DND-41 (cell line): ENCODE measurements around the gene MT1M.
A peak's percentile ranks its signal among the peaks of the same experiment; 100 is the strongest.
"Not testable (repeated sequence)": the region's sequence is repeated elsewhere in the genome, so short reads cannot be mapped to it uniquely, and the experiment has no call there.

Experiments used
- ATAC-seq: fragments of 200-7000 bp; cut with Tn5 transposase; 3 replicates; pipeline ENCODE4 v1.9.1; 2021; ENCODE audit warnings: low read depth; ENCODE audit not compliant: insufficient read depth
- DNase-seq: peaks from one replicate; pipeline ENCODE4 v3.0.0-alpha.2; 2020
- H2AFZ ChIP-seq: 2 replicates; pipeline ENCODE4 v1.6.0; 2012; ENCODE audit warnings: low read depth, low read length
- H3K27ac ChIP-seq: 2 replicates; pipeline ENCODE4 v1.5.1; 2012; ENCODE audit warnings: low read length, inconsistent platforms
- H3K27me3 ChIP-seq: fragments of 200-600 bp; sonication (generic); 2 replicates; pipeline ENCODE4 v1.6.0; 2012; ENCODE audit warnings: low read length, mild to moderate bottlenecking, inconsistent platforms; ENCODE audit not compliant: insufficient read depth, poor library complexity
- H3K36me3 ChIP-seq: 2 replicates; pipeline ENCODE4 v1.5.1; 2012; ENCODE audit warnings: low read length, inconsistent platforms; ENCODE audit not compliant: insufficient read depth
- H3K4me1 ChIP-seq: 2 replicates; pipeline ENCODE4 v1.5.1; 2012; ENCODE audit warnings: mild to moderate bottlenecking, low read length; ENCODE audit not compliant: insufficient read depth
- H3K4me2 ChIP-seq: 2 replicates; pipeline ENCODE4 v1.6.0; 2012; ENCODE audit warnings: mild to moderate bottlenecking, moderate library complexity, low read length, inconsistent platforms; ENCODE audit not compliant: insufficient read depth
- H3K4me3 ChIP-seq, 2 experiments: fragments of 200-600 bp in 1 of 2; shearing (Covaris generic) in 1 of 2; 2 replicates each; pipeline ENCODE4 v1.5.1; 2012 to 2016; ENCODE audit warnings: inconsistent platforms in 2 of 2, low read length in 2 of 2, mild to moderate bottlenecking in 2 of 2, low read depth in 1 of 2, moderate library complexity in 1 of 2
- H3K79me2 ChIP-seq: 2 replicates; pipeline ENCODE4 v1.6.0; 2012; ENCODE audit warnings: low read length, inconsistent platforms; ENCODE audit not compliant: insufficient read depth
- H3K9ac ChIP-seq: 2 replicates; pipeline ENCODE4 v1.6.0; 2012; ENCODE audit warnings: low read depth, mild to moderate bottlenecking, inconsistent platforms, low read length, moderate library complexity
- H3K9me3 ChIP-seq: 2 replicates; pipeline ENCODE4 v1.5.1; 2012; ENCODE audit warnings: low read length, moderate library complexity, mild to moderate bottlenecking, inconsistent platforms; ENCODE audit not compliant: insufficient read depth, severe bottlenecking
- H4K20me1 ChIP-seq: 2 replicates; pipeline ENCODE4 v1.6.0; 2012; ENCODE audit warnings: low read length; ENCODE audit not compliant: insufficient read depth
- EZH2 ChIP-seq: IDR thresholded peaks from 3 replicates; pipeline ENCODE4 v1.6.1; 2012; ENCODE audit warnings: borderline replicate concordance, low read depth, mild to moderate bottlenecking, moderate library complexity, low read length, inconsistent platforms; ENCODE audit not compliant: severe bottlenecking
- TF ChIP-seq, protein P1 (sequence below): IDR thresholded peaks from 2 replicates; pipeline ENCODE4 v1.5.1; 2012; ENCODE audit warnings: borderline replicate concordance, low read length, moderate library complexity, mild to moderate bottlenecking; ENCODE audit not compliant: poor library complexity, severe bottlenecking; ENCODE audit errors: extremely low read depth

MT1M gene

DNA sequence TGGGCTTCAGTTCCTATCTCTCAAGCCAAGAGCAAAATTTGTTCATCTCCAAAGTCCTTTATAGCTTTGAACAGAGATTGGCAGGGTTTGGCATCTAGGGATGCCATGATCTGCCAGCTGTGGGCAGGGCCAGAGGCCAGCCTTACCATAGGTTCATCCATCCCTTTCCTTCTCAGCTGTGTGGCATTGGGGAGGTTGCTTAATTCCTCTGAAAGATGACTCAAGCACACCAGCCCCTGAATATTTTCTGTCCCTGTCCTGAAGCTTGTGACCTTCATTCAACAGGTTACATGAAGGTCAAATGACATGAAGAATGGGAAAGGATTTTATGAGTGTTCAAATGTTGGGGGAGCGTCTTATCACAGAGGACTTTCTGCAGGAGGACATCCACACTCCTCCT lies 32.0 kb downstream of the MT1M start:
- Histone ChIP-seq H3K79me2 (no peaks in the 10 kb centered on the region), H3K27me3 (peaks cover 53% of the 10 kb centered on the region)

DNA sequence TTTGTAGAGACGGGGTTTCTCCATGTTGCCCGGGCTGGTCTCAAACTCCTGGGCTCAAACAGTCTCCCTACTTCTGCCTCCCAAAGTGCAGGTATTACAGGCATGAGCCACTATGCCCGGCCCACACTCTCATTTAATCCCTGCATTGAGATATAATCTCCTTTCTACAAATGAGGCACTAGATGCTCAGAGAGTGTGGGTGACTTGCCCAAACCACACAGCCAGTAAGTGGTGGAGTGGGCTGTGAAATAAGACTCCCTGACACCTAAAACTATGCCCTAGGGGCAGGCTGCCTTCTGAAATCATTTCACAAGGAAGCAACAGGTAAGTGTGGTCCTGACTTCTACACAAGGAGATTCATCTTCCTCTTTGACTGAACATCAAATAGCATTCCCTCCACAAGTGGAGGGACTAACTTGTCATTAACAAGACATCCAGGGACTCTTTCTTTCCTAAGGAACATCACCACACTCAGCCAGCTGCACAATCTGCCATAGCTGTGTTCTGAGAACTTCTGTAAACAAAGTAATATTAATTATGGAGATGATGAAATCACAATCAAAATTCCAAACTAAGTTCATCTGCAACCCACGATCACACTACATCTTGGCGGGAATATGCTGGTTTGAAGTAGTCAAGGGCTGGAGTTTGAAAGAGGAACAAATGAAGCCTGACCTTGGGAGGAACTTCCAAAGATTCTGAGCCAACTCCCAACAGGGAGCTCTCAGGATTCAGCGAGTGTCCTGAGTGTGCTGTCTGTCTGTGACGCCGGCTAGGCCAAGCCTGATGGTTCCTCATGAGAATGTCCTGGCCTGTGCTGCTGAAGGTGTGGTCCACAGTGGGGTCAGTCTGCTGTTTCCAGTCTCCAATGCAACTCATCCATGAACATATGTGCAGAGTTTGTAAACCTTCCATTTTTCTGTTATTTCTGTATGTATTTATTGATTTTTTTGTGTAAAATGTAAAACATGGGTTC lies 33.1 kb downstream of the MT1M start:
- ATAC-seq, H3K9me3 ChIP-seq, H3K79me2 ChIP-seq, H2AFZ ChIP-seq, H3K27ac ChIP-seq, H3K9ac ChIP-seq, H3K36me3 ChIP-seq, DNase-seq, H3K4me1 ChIP-seq, H4K20me1 ChIP-seq, H3K4me3 ChIP-seq, H3K4me2 ChIP-seq: not testable (repeated sequence)
- peaks cover 56% of the 10 kb centered on the region for H3K27me3 ChIP-seq

More for the DNA sequence above, 32.0 kb downstream of the MT1M start:
- H3K4me3 ChIP-seq, result no peak overlapping the region
- H3K4me1 ChIP-seq, result peaks cover 6% of the 10 kb centered on the region
- no peak overlapping the region for H3K9ac ChIP-seq
- no peaks in the 10 kb centered on the region for H3K9me3 ChIP-seq
- no peak overlapping the region for H3K4me2 ChIP-seq
- DNase-seq (no peak), ATAC-seq (no peak)
- H2AFZ ChIP-seq, result no peak overlapping the region
- H4K20me1 ChIP-seq, result no peaks in the 10 kb centered on the region
- no peak for TF ChIP-seq EZH2
- TF ChIP-seq, protein P1, sequence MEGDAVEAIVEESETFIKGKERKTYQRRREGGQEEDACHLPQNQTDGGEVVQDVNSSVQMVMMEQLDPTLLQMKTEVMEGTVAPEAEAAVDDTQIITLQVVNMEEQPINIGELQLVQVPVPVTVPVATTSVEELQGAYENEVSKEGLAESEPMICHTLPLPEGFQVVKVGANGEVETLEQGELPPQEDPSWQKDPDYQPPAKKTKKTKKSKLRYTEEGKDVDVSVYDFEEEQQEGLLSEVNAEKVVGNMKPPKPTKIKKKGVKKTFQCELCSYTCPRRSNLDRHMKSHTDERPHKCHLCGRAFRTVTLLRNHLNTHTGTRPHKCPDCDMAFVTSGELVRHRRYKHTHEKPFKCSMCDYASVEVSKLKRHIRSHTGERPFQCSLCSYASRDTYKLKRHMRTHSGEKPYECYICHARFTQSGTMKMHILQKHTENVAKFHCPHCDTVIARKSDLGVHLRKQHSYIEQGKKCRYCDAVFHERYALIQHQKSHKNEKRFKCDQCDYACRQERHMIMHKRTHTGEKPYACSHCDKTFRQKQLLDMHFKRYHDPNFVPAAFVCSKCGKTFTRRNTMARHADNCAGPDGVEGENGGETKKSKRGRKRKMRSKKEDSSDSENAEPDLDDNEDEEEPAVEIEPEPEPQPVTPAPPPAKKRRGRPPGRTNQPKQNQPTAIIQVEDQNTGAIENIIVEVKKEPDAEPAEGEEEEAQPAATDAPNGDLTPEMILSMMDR, result no peak
- no peak overlapping the region for H3K27ac ChIP-seq
- no peaks in the 10 kb centered on the region for H3K36me3 ChIP-seq

GRCh38 chr16:56667581-56668571 lies 35.4 kb downstream of the MT1M start, which contains the start of gene MT1G:
Gene MT1G (minus strand): TSS chr16:56668065. CDS start chr16:56667993, 72 bp downstream.
- H3K4me3 ChIP-seq, result no peak within 1 kb of the TSS
- no peaks in the 10 kb centered on the region for H3K79me2 ChIP-seq
- H3K4me1 ChIP-seq, result 0 out of 2 replicates have a peak, but pooled peaks cover under 1% of the 10 kb centered on the region
- H3K36me3 ChIP-seq, result no peaks in the 10 kb centered on the region
- H3K9me3 ChIP-seq, result no peaks in the 10 kb centered on the region
- peak; percentile 82 for ATAC-seq
- no peak within 1 kb of the TSS for H3K4me2 ChIP-seq
- H3K27ac ChIP-seq, result no peak within 1 kb of the TSS
- peak; percentile 38 for DNase-seq
- no peaks in the 10 kb centered on the region for H4K20me1 ChIP-seq
- H3K27me3 ChIP-seq, result peaks cover 52% of the 10 kb centered on the region
- H3K9ac ChIP-seq, result no peak within 1 kb of the TSS
- H2AFZ ChIP-seq, result no peak within 1 kb of the TSS
- TF ChIP-seq, protein P1, result no peak
- no peak for TF ChIP-seq EZH2
